A204.1 (cell line): ENCODE data around the gene VSIG4.
"Not testable (repeated sequence)": the region's sequence is repeated elsewhere in the genome, so short reads cannot be mapped to it uniquely, and the experiment has no call there.

Source experiments
- FAIRE-seq: peaks from 2 replicates; lab custom pipeline; 2012; peaks lifted over from hg19 to GRCh38; lab: Jason Lieb, UNC

VSIG4 gene

GRCh38 chrX:65975161-65975751 lies 64.6 kb downstream of the VSIG4 start:
- FAIRE-seq: not testable (repeated sequence)
